Left ventricle myocardium inferior (tissue), 1 donor: ENCODE results near the gene HDAC8. TPM values are rescaled to one million over a fixed set of nuclear protein-coding genes. Genes with fewer than 3 reads are reported as not detected.

Source experiments
- DNase-seq: peaks from one replicate; pipeline ENCODE4 v3.0.0-alpha.2; 2020
- H3K27ac ChIP-seq: fragments of 200-600 bp; replicated peaks from 2 replicates; pipeline ENCODE4 v1.8.0; 2021
- H3K27me3 ChIP-seq: fragments of 200-600 bp; 2 replicates; pipeline ENCODE4 v1.8.0; 2021; ENCODE audit warnings: low read depth
- H3K36me3 ChIP-seq: fragments of 200-600 bp; 2 replicates; pipeline ENCODE4 v1.8.0; 2021
- H3K4me1 ChIP-seq: fragments of 200-600 bp; 2 replicates; pipeline ENCODE4 v1.8.0; 2021
- H3K4me3 ChIP-seq: fragments of 200-600 bp; 2 replicates; pipeline ENCODE4 v1.8.0; 2021; ENCODE audit warnings: mild to moderate bottlenecking, moderate library complexity
- H3K9me3 ChIP-seq: fragments of 200-600 bp; replicated peaks from 2 replicates; pipeline ENCODE4 v1.8.0; 2021
- intact Hi-C: fragments of 100-400 bp; cut with micrococcal nuclease; formaldehyde crosslinking; loops from one replicate; pipeline ENCODE4 v1.11.0; 2022
- total RNA-seq: library from RNA; stranded (reverse); fragmentation: NEBNext Ultra II Directional; extraction: Animal tissue kit (Norgen Biotek cat#: 25700); gene quantifications from one replicate; pipeline ENCODE4 v1.2.1, GENCODE V29; 2021
- TF ChIP-seq, protein P1 (sequence below): fragments of 200-600 bp; IDR thresholded peaks from 2 replicates; pipeline ENCODE4 v1.8.0; 2021; ENCODE audit warnings: antibody characterized with exemption, mild to moderate bottlenecking, borderline replicate concordance
- donor health status: DM: no; HTN: yes; CAD: no; lungs with severe emphysema.

The HDAC8 gene
- total RNA-seq, 1 donor from 2014 or later = 19.3 TPM

GRCh38 chrX:72304877-72305276, 267.8 kb downstream of the HDAC8 start:
- intact Hi-C loops = no loop called here
- Histone ChIP-seq H3K27ac (no peak overlapping the region), H3K4me3 (peak overlapping the region; percentile 70), H3K9me3 (no peaks in the 10 kb centered on the region), H3K36me3 (no peaks in the 10 kb centered on the region), H3K4me1 (peaks cover 38% of the 10 kb centered on the region), H3K27me3 (peaks cover 28% of the 10 kb centered on the region)
- TF ChIP-seq, protein P1, sequence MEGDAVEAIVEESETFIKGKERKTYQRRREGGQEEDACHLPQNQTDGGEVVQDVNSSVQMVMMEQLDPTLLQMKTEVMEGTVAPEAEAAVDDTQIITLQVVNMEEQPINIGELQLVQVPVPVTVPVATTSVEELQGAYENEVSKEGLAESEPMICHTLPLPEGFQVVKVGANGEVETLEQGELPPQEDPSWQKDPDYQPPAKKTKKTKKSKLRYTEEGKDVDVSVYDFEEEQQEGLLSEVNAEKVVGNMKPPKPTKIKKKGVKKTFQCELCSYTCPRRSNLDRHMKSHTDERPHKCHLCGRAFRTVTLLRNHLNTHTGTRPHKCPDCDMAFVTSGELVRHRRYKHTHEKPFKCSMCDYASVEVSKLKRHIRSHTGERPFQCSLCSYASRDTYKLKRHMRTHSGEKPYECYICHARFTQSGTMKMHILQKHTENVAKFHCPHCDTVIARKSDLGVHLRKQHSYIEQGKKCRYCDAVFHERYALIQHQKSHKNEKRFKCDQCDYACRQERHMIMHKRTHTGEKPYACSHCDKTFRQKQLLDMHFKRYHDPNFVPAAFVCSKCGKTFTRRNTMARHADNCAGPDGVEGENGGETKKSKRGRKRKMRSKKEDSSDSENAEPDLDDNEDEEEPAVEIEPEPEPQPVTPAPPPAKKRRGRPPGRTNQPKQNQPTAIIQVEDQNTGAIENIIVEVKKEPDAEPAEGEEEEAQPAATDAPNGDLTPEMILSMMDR = no peak
- DNase-seq = no peak

- no peaks in the 10 kb centered on the region for H3K9me3 ChIP-seq
- no peaks in the 10 kb centered on the region for H3K36me3 ChIP-seq
- H3K27ac ChIP-seq = no peak overlapping the region
- TF ChIP-seq, protein P1 = no peak
- intact Hi-C loops = no loop called here
- no peak for DNase-seq
- H3K27me3 ChIP-seq = peaks cover 28% of the 10 kb centered on the region
- H3K4me3 ChIP-seq = no peak overlapping the region
- peaks cover 14% of the 10 kb centered on the region for H3K4me1 ChIP-seq
Observed at GRCh38 chrX:72301781-72302180, 270.9 kb downstream of the HDAC8 start.

GRCh38 chrX:72299891-72300630, 272.6 kb downstream of the HDAC8 start:
- Histone ChIP-seq H3K4me3 (no peak overlapping the region), H3K4me1 (peaks cover 4% of the 10 kb centered on the region), H3K9me3 (no peaks in the 10 kb centered on the region), H3K27me3 (peaks cover 16% of the 10 kb centered on the region), H3K36me3 (no peaks in the 10 kb centered on the region), H3K27ac (no peak overlapping the region)
- no peak for DNase-seq
- intact Hi-C loops = no loop called here
- TF ChIP-seq, protein P1 = no peak

DNA sequence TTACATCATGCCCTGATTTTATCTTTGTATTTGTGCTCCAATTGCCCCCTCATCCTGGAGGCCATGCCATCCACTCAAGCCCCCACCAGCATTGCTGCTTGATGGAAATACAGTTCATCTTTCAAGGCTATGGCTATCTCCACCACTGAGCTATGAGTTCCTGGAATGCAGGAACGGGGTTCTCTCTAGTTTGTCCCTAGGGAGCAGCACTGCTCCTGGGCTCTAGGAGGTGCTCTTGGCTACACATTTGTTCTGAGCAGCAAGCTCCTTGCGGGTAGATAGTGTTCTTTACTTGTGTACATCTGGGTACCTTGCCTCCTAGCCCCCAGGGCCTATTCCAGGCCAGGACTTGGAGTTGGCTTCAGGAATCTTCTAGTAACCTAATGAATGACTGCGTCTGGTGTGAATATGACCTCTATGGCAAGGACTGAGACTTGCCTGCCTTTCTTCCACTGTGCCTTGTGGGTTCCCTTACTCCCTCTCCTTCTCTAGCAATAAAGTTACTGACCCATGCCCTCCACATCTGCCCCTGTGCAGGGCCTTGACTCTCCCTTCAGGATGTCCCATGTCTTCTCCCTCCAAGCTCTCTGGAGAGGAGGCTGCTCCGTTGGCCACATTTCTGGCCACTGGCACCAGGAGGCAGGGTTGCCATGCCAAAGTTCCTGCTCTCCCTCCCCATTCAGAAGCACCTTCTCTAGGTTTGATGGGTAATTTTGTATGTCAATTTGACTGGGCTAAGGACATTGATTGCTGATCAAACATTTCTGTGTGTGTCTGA, 274.5 kb downstream of the HDAC8 start:
- intact Hi-C loops = no loop called here
- Histone ChIP-seq H3K36me3 (no peaks in the 10 kb centered on the region), H3K4me1 (no peaks in the 10 kb centered on the region), H3K27ac (no peak overlapping the region), H3K27me3 (peaks cover 1% of the 10 kb centered on the region), H3K9me3 (no peaks in the 10 kb centered on the region), H3K4me3 (no peak overlapping the region)
- no peak for DNase-seq
- TF ChIP-seq, protein P1 = peak; percentile 36

- Histone ChIP-seq H3K9me3 (no peaks in the 10 kb centered on the region), H3K4me1 (no peaks in the 10 kb centered on the region), H3K4me3 (no peak overlapping the region), H3K27ac (no peak overlapping the region), H3K27me3 (no peaks in the 10 kb centered on the region), H3K36me3 (no peaks in the 10 kb centered on the region)
- TF ChIP-seq, protein P1 = no peak
- DNase-seq = no peak
- intact Hi-C loops = no loop called here
Observed at GRCh38 chrX:72296991-72297390, 275.7 kb downstream of the HDAC8 start.
